Adipocyte (in vitro differentiated cells): ENCODE measurements around the gene GABRR1.
"Not testable (repeated sequence)": the region's sequence is repeated elsewhere in the genome, so short reads cannot be mapped to it uniquely, and the experiment has no call there.

ENCODE experiments used
- DNase-seq: peaks from one replicate; pipeline ENCODE4 v3.0.0-alpha.2; 2015; ENCODE audit warnings: low read depth
- H3K27me3 ChIP-seq: replicated peaks from 2 replicates; pipeline ENCODE4 v1.7.0; 2013; ENCODE audit warnings: mild to moderate bottlenecking, low read length, moderate library complexity; ENCODE audit not compliant: control insufficient read depth, insufficient read depth
- H3K36me3 ChIP-seq: 2 replicates; pipeline ENCODE4 v1.7.0; 2013; ENCODE audit warnings: low read length, mild to moderate bottlenecking, moderate library complexity; ENCODE audit not compliant: control insufficient read depth, insufficient read depth, severe bottlenecking
- H3K4me1 ChIP-seq: 2 replicates; pipeline ENCODE4 v1.7.0; 2013; ENCODE audit warnings: mild to moderate bottlenecking, low read length, moderate library complexity; ENCODE audit not compliant: control insufficient read depth, insufficient read depth
- H3K4me3 ChIP-seq: 2 replicates; pipeline ENCODE4 v1.7.0; 2013; ENCODE audit warnings: mild to moderate bottlenecking, low read length, moderate library complexity
- H3K9ac ChIP-seq: 2 replicates; pipeline ENCODE4 v1.7.0; 2013; ENCODE audit warnings: mild to moderate bottlenecking, low read length, moderate library complexity
- H3K9me3 ChIP-seq: 2 replicates; pipeline ENCODE4 v1.7.0; 2013; ENCODE audit warnings: mild to moderate bottlenecking, low read length, moderate library complexity; ENCODE audit not compliant: control insufficient read depth

The GABRR1 gene

GRCh38 chr6:89250239-89250638 is 33.1 kb upstream of the GABRR1 start:
- Histone ChIP-seq H3K4me1 (no peaks in the 10 kb centered on the region), H3K9me3 (no peaks in the 10 kb centered on the region), H3K4me3 (no peak overlapping the region), H3K27me3 (peaks cover 31% of the 10 kb centered on the region), H3K9ac (no peak overlapping the region), H3K36me3 (no peaks in the 10 kb centered on the region)
- DNase-seq = no peak

- H3K4me1 ChIP-seq = peaks cover 3% of the 10 kb centered on the region
- peaks cover 19% of the 10 kb centered on the region for H3K27me3 ChIP-seq
- DNase-seq = no peak
- H3K36me3 ChIP-seq = no peaks in the 10 kb centered on the region
- no peak overlapping the region for H3K9ac ChIP-seq
- no peaks in the 10 kb centered on the region for H3K9me3 ChIP-seq
- H3K4me3 ChIP-seq = no peak overlapping the region
Measured at GRCh38 chr6:89244241-89244985, 27.3 kb upstream of the GABRR1 start.

GRCh38 chr6:89243331-89243629 is 26.1 kb upstream of the GABRR1 start:
- peaks cover 19% of the 10 kb centered on the region for H3K27me3 ChIP-seq
- H3K36me3 ChIP-seq = no peaks in the 10 kb centered on the region
- no peak overlapping the region for H3K4me3 ChIP-seq
- H3K9me3 ChIP-seq = no peaks in the 10 kb centered on the region
- peak; percentile 18 for DNase-seq
- peaks cover 3% of the 10 kb centered on the region for H3K4me1 ChIP-seq
- no peak overlapping the region for H3K9ac ChIP-seq

- Histone ChIP-seq H3K9me3 (no peaks in the 10 kb centered on the region), H3K4me1 (peaks cover 3% of the 10 kb centered on the region), H3K4me3 (no peak overlapping the region), H3K9ac (no peak overlapping the region), H3K27me3 (peaks cover 19% of the 10 kb centered on the region), H3K36me3 (no peaks in the 10 kb centered on the region)
- DNase-seq = peak; percentile 84
Measured at GRCh38 chr6:89242574-89243330, 25.6 kb upstream of the GABRR1 start.

- H3K36me3 ChIP-seq = no peaks in the 10 kb centered on the region
- H3K27me3 ChIP-seq = no peaks in the 10 kb centered on the region
- peaks cover 15% of the 10 kb centered on the region for H3K9me3 ChIP-seq
- DNase-seq = no peak
- no peak overlapping the region for H3K9ac ChIP-seq
- H3K4me1 ChIP-seq = peaks cover 3% of the 10 kb centered on the region
- no peak overlapping the region for H3K4me3 ChIP-seq
Measured at GRCh38 chr6:89239338-89239737, 22.2 kb upstream of the GABRR1 start.

- Histone ChIP-seq H3K27me3 (no peaks in the 10 kb centered on the region), H3K9me3 (peaks cover 15% of the 10 kb centered on the region), H3K36me3 (no peaks in the 10 kb centered on the region), H3K9ac (no peak overlapping the region), H3K4me1 (no peaks in the 10 kb centered on the region), H3K4me3 (no peak overlapping the region)
- no peak for DNase-seq
Measured at GRCh38 chr6:89237158-89237557, 20.0 kb upstream of the GABRR1 start.

- not testable (repeated sequence) for H3K9ac ChIP-seq, H3K27me3 ChIP-seq, H3K4me3 ChIP-seq, DNase-seq, H3K4me1 ChIP-seq, H3K36me3 ChIP-seq
- peaks cover 15% of the 10 kb centered on the region for H3K9me3 ChIP-seq
Measured at GRCh38 chr6:89233605-89234004, 16.4 kb upstream of the GABRR1 start.

- Histone ChIP-seq H3K36me3 (no peaks in the 10 kb centered on the region), H3K9me3 (no peaks in the 10 kb centered on the region), H3K4me1 (peaks cover 7% of the 10 kb centered on the region), H3K9ac (no peak overlapping the region), H3K4me3 (peak overlapping the region; percentile 7), H3K27me3 (peaks cover 2% of the 10 kb centered on the region)
- no peak for DNase-seq
Measured at GRCh38 chr6:89222712-89223039, 5.5 kb upstream of the GABRR1 start.

- Histone ChIP-seq H3K36me3 (no peaks in the 10 kb centered on the region), H3K9me3 (no peaks in the 10 kb centered on the region), H3K4me3 (peak overlapping the region; percentile 7), H3K27me3 (peaks cover 7% of the 10 kb centered on the region), H3K4me1 (peaks cover 7% of the 10 kb centered on the region), H3K9ac (no peak overlapping the region)
- DNase-seq = no peak
Measured at GRCh38 chr6:89221971-89222711, 5.0 kb upstream of the GABRR1 start.

- no peak for DNase-seq
- Histone ChIP-seq H3K4me1 (peaks cover 7% of the 10 kb centered on the region), H3K27me3 (peaks cover 16% of the 10 kb centered on the region), H3K9ac (no peak overlapping the region), H3K4me3 (no peak overlapping the region), H3K36me3 (no peaks in the 10 kb centered on the region), H3K9me3 (no peaks in the 10 kb centered on the region)
Measured at GRCh38 chr6:89221129-89221528, 4.0 kb upstream of the GABRR1 start.

GRCh38 chr6:89216411-89216810 is 747 bp downstream of the GABRR1 start:
- H3K9ac ChIP-seq = no peak overlapping the region
- no peaks in the 10 kb centered on the region for H3K9me3 ChIP-seq
- H3K4me1 ChIP-seq = no peaks in the 10 kb centered on the region
- no peak for DNase-seq
- no peak overlapping the region for H3K4me3 ChIP-seq
- H3K27me3 ChIP-seq = peaks cover 25% of the 10 kb centered on the region
- no peaks in the 10 kb centered on the region for H3K36me3 ChIP-seq
